ENCODE results near the gene RNF168.
"Not testable (repeated sequence)": the region's sequence is repeated elsewhere in the genome, so short reads cannot be mapped to it uniquely, and the experiment has no call there.

GRCh38 chr3:196549312-196549711 is 45.7 kb upstream of the RNF168 start:
- not testable (repeated sequence) for TF ChIP-seq EP300, CTCF, POLR2A (IDR thresholded peaks at IDR 0.05)
